Trophoblast cell (in vitro differentiated cells and primary cell): ENCODE data around the gene APPBP2.

ENCODE experiments used
- DNase-seq, 2 donors: peaks; one replicate each; pipeline ENCODE4 v3.0.0-alpha.2; 2016
- H2AFZ ChIP-seq: 2 replicates; pipeline ENCODE4 v1.6.1; 2013; ENCODE audit warnings: low read length, moderate library complexity, mild to moderate bottlenecking; ENCODE audit not compliant: insufficient read depth, poor library complexity
- H2AK5ac ChIP-seq: 2 replicates; pipeline ENCODE4 v1.6.1; 2013; ENCODE audit warnings: mild to moderate bottlenecking, low read length
- H2BK120ac ChIP-seq: 2 replicates; pipeline ENCODE4 v1.6.1; 2013; ENCODE audit warnings: low read length, mild to moderate bottlenecking, moderate library complexity; ENCODE audit not compliant: insufficient read depth, poor library complexity
- H2BK12ac ChIP-seq: 2 replicates; pipeline ENCODE4 v1.6.1; 2013; ENCODE audit warnings: mild to moderate bottlenecking, low read length, moderate library complexity
- H2BK5ac ChIP-seq: 2 replicates; pipeline ENCODE4 v1.6.1; 2013; ENCODE audit warnings: low read length, low read depth, moderate library complexity, mild to moderate bottlenecking; ENCODE audit not compliant: poor library complexity
- H3K14ac ChIP-seq: 2 replicates; pipeline ENCODE4 v1.6.1; 2013; ENCODE audit warnings: mild to moderate bottlenecking, low read length
- H3K18ac ChIP-seq: 2 replicates; pipeline ENCODE4 v1.6.1; 2013; ENCODE audit warnings: mild to moderate bottlenecking, low read length
- H3K23ac ChIP-seq: 2 replicates; pipeline ENCODE4 v1.6.1; 2013; ENCODE audit warnings: low read length
- H3K27ac ChIP-seq: 2 replicates; pipeline ENCODE4 v1.5.1; 2013; ENCODE audit warnings: low read depth, mild to moderate bottlenecking, inconsistent platforms, low read length, moderate library complexity
- H3K27me3 ChIP-seq: 2 replicates; pipeline ENCODE4 v1.6.1; 2013; ENCODE audit warnings: inconsistent platforms, mild to moderate bottlenecking, low read length, moderate library complexity; ENCODE audit not compliant: insufficient read depth
- H3K36me3 ChIP-seq, 2 experiments: 1 replicate in 1 of 2; 2 replicates in 1 of 2; pipeline ENCODE4 v1.6.1; 2013; ENCODE audit warnings: low read length in 2 of 2, mild to moderate bottlenecking in 2 of 2, moderate library complexity in 1 of 2; ENCODE audit not compliant: insufficient read depth in 2 of 2, control insufficient read depth in 1 of 2
- H3K4ac ChIP-seq: 2 replicates; pipeline ENCODE4 v1.6.1; 2013; ENCODE audit warnings: low read depth, mild to moderate bottlenecking, low read length, moderate library complexity
- H3K4me1 ChIP-seq, 2 experiments: 1 replicate in 1 of 2; 2 replicates in 1 of 2; pipeline ENCODE4 v1.6.1; 2013; ENCODE audit warnings: low read length in 2 of 2, mild to moderate bottlenecking in 2 of 2, moderate library complexity in 1 of 2; ENCODE audit not compliant: insufficient read depth in 2 of 2, control insufficient read depth in 1 of 2
- H3K4me2 ChIP-seq: 2 replicates; pipeline ENCODE4 v1.6.1; 2013; ENCODE audit warnings: inconsistent platforms, mild to moderate bottlenecking, low read length, moderate library complexity
- H3K4me3 ChIP-seq: 2 replicates; pipeline ENCODE4 v1.5.1; 2013; ENCODE audit warnings: mild to moderate bottlenecking, low read depth, low read length, inconsistent platforms
- H3K79me1 ChIP-seq: one replicate; pipeline ENCODE4 v1.6.1; 2013; ENCODE audit warnings: low read length
- H3K79me2 ChIP-seq: 2 replicates; pipeline ENCODE4 v1.6.1; 2013; ENCODE audit warnings: low read length, mild to moderate bottlenecking; ENCODE audit not compliant: control insufficient read depth, insufficient read depth, poor library complexity
- H3K9ac ChIP-seq: 2 replicates; pipeline ENCODE4 v1.6.1; 2013; ENCODE audit warnings: mild to moderate bottlenecking, low read length
- H3K9me3 ChIP-seq: 2 replicates; pipeline ENCODE4 v1.6.1; 2013; ENCODE audit warnings: low read depth, mild to moderate bottlenecking, control low read depth, inconsistent platforms, low read length; ENCODE audit not compliant: insufficient read depth
- H4K12ac ChIP-seq: 2 replicates; pipeline ENCODE4 v1.6.1; 2013; ENCODE audit warnings: low read depth, mild to moderate bottlenecking, low read length, moderate library complexity
- H4K8ac ChIP-seq: 2 replicates; pipeline ENCODE4 v1.6.1; 2013; ENCODE audit warnings: low read depth, mild to moderate bottlenecking, low read length, moderate library complexity
- H4K91ac ChIP-seq: one replicate; pipeline ENCODE4 v1.6.1; 2013; ENCODE audit warnings: low read depth, mild to moderate bottlenecking, low read length, moderate library complexity
- whole genome bisulfite sequencing: extraction: QIAGEN DNeasy Blood & Tissue Kit; methylation state at CpG from one replicate; pipeline ENCODE4 v1.1.7; 2013; ENCODE audit warnings: missing lambda C conversion rate; ENCODE audit not compliant: insufficient read length, insufficient coverage; ENCODE audit errors: extremely low coverage; 5-methylcytosine and 5-hydroxymethylcytosine counted together

APPBP2 gene

DNA sequence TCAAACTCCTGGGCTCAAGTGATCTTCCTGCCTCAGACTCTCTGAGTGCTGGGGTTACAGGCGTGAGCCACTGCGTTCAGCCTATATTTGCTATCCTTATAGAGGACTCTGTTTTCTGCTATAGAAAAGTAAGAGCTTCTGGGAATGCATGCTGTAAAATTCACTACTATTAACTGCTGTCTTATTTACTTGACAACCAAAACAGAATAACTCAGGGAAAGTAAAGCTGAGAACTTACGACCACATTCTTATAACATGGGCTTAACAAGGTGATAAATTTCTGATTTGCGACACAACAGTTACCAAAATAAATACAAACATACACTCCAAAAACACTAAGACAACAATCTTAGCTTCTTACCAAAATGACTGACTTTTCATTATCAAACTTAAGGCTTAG lies 23.9 kb downstream of the APPBP2 start:
- Histone ChIP-seq H2AK5ac (no peak overlapping the region), H3K23ac (no peak overlapping the region), H2BK120ac (no peak overlapping the region), H3K9ac (no peak overlapping the region), H3K4me1 (peaks cover 3 to 5% of the 10 kb centered on the region in 2 experiments), H4K91ac (no peak overlapping the region), H3K4ac (no peak overlapping the region), H3K27me3 (no peaks in the 10 kb centered on the region), H3K27ac (no peak overlapping the region), H3K4me2 (no peak overlapping the region), H2BK12ac (no peak overlapping the region), H2AFZ (no peak overlapping the region), H3K79me2 (peaks cover 2% of the 10 kb centered on the region), H3K79me1 (no peaks in the 10 kb centered on the region), H3K14ac (no peak overlapping the region), H3K9me3 (no peaks in the 10 kb centered on the region), H3K36me3 (peaks cover 7 to 15% of the 10 kb centered on the region in 2 experiments), H4K8ac (no peak overlapping the region), H4K12ac (no peak overlapping the region), H3K18ac (no peak overlapping the region), H2BK5ac (no peak overlapping the region), H3K4me3 (no peak overlapping the region)
- WGBS, result no CpG with 5 or more reads among the region's 4 CpGs
- DNase-seq, result no peak

GRCh38 chr17:60501589-60501988 lies 24.5 kb downstream of the APPBP2 start:
- no peak overlapping the region for H4K91ac ChIP-seq

GRCh38 chr17:60496041-60496440 lies 30.0 kb downstream of the APPBP2 start:
- Histone ChIP-seq H3K27me3 (no peaks in the 10 kb centered on the region), H2BK12ac (no peak overlapping the region), H2BK120ac (no peak overlapping the region), H3K4me3 (no peak overlapping the region), H3K4me1 (no peaks in the 10 kb centered on the region), H3K23ac (no peak overlapping the region), H3K14ac (no peak overlapping the region), H3K36me3 (peaks cover 34 to 36% of the 10 kb centered on the region in 2 experiments), H3K9ac (no peak overlapping the region), H2AK5ac (no peak overlapping the region), H3K4me2 (no peak overlapping the region), H3K79me1 (no peaks in the 10 kb centered on the region), H3K79me2 (no peaks in the 10 kb centered on the region), H3K4ac (no peak overlapping the region), H3K9me3 (peaks cover 13% of the 10 kb centered on the region), H4K12ac (no peak overlapping the region), H3K27ac (no peak overlapping the region), H4K8ac (no peak overlapping the region), H2BK5ac (no peak overlapping the region), H3K18ac (no peak overlapping the region), H2AFZ (no peak overlapping the region), H4K91ac (no peak overlapping the region)
- DNase-seq, result no peak

More at GRCh38 chr17:60501589-60501988, 24.5 kb downstream of the APPBP2 start:
- Histone ChIP-seq H4K12ac (no peak overlapping the region), H3K14ac (no peak overlapping the region), H3K23ac (no peak overlapping the region), H4K8ac (no peak overlapping the region), H3K4me3 (no peak overlapping the region), H2AK5ac (no peak overlapping the region), H3K9ac (no peak overlapping the region), H3K4me1 (peaks cover 3 to 5% of the 10 kb centered on the region in 2 experiments), H3K4ac (no peak overlapping the region), H3K79me1 (no peaks in the 10 kb centered on the region), H3K27ac (no peak overlapping the region), H3K9me3 (no peaks in the 10 kb centered on the region), H3K79me2 (peaks cover 2% of the 10 kb centered on the region), H2BK5ac (no peak overlapping the region), H3K18ac (no peak overlapping the region), H2AFZ (no peak overlapping the region), H2BK12ac (no peak overlapping the region), H3K27me3 (no peaks in the 10 kb centered on the region), H2BK120ac (no peak overlapping the region), H3K36me3 (peaks cover 10 to 18% of the 10 kb centered on the region in 2 experiments), H3K4me2 (no peak overlapping the region)
- no CpG with 5 or more reads among the region's 2 CpGs for WGBS
- DNase-seq, result no peak

DNA sequence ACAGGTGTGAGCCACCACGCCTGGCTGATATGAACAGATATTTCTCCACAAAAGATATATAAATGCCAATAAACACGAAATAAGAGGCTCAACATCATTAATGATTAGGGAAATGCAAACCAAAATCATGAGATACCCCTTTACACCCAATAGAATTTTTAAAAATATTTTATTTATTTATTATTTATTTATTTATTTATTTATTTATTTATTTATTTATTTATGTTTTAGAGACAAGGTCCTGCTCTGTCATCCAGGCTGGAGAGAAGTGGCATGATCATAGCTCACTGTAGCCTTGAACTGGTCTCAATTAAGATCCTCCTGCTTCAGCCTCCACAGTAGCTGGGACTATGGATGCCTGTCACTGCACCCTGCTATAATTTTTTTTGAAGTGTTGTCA lies 30.8 kb downstream of the APPBP2 start:
- Histone ChIP-seq H3K36me3 (peaks cover 34 to 41% of the 10 kb centered on the region in 2 experiments), H3K14ac (no peak overlapping the region), H3K79me2 (no peaks in the 10 kb centered on the region), H2BK5ac (no peak overlapping the region), H3K18ac (no peak overlapping the region), H3K4me1 (no peaks in the 10 kb centered on the region), H2BK12ac (no peak overlapping the region), H2AK5ac (no peak overlapping the region), H2AFZ (no peak overlapping the region), H3K27me3 (no peaks in the 10 kb centered on the region), H3K4ac (no peak overlapping the region), H3K9ac (no peak overlapping the region), H3K23ac (no peak overlapping the region), H3K79me1 (no peaks in the 10 kb centered on the region), H3K9me3 (peaks cover 13% of the 10 kb centered on the region), H4K8ac (no peak overlapping the region), H4K12ac (no peak overlapping the region), H3K27ac (no peak overlapping the region), H3K4me2 (no peak overlapping the region), H3K4me3 (no peak overlapping the region), H2BK120ac (no peak overlapping the region), H4K91ac (no peak overlapping the region)
- no peak for DNase-seq
- no CpG with 5 or more reads among the region's 2 CpGs for WGBS
